Activated CD4-positive, alpha-beta T cell treated with anti-CD3 and anti-CD28 coated beads, Interleukin-2, Interleukin-6, amounts not matched to agents 100 ng/mL and 50 ng/mL, durations not matched to agents 16 hours and 8 hours (primary cell): ENCODE measurements around the gene TBC1D8.

Experiments used
- DNase-seq: peaks from one replicate; pipeline ENCODE4 v3.0.0-alpha.2; 2020

Gene TBC1D8

DNA sequence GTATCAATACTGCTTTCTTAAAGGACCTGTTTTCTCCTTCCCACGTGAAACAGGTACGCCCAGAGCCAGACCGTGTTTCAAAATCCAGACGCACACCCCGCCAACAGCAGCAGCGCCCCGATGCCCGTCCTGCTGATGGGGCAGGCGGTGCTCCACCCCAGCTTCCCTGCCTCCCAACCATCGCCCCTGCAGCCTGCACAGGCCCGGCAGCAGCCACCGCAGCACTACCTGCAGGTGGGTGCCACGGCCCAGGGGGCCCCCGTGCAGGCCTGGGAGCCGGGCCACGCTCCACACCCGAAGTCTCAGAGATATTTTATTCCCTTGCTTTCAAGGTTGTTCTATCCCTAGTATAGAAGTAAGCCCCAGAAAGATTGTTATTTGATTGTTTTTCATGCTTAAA, 157.9 kb downstream of the TBC1D8 start:
- no peak for DNase-seq

GRCh38 chr2:100992262-100992661, 158.9 kb downstream of the TBC1D8 start:
- DNase-seq, result no peak

GRCh38 chr2:100991404-100991773, 159.8 kb downstream of the TBC1D8 start:
- DNase-seq, result no peak

- no peak for DNase-seq
Observed at GRCh38 chr2:100990650-100991403, 160.4 kb downstream of the TBC1D8 start.

GRCh38 chr2:100990166-100990565, 161.0 kb downstream of the TBC1D8 start:
- DNase-seq, result no peak

DNA sequence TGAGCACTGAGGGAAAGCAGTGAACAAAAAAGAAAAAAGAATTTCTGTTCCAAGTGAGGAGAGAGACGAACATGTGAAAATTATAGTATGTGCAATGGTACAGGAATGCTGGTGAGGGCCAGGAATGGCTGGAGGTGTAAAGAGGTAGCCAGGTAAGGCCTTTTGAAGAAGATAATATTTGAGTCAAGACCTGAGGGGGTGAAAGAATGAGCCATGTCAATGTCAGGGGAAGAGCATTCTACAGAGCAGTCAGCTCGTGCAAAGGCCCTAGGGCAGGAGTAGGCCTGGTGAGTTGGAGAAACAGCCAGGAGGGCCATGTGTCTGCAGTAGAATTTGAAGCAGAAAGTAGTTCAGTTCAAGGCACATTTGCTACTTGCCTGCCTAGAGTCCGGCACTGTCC, 161.5 kb downstream of the TBC1D8 start:
- DNase-seq, result no peak

DNA sequence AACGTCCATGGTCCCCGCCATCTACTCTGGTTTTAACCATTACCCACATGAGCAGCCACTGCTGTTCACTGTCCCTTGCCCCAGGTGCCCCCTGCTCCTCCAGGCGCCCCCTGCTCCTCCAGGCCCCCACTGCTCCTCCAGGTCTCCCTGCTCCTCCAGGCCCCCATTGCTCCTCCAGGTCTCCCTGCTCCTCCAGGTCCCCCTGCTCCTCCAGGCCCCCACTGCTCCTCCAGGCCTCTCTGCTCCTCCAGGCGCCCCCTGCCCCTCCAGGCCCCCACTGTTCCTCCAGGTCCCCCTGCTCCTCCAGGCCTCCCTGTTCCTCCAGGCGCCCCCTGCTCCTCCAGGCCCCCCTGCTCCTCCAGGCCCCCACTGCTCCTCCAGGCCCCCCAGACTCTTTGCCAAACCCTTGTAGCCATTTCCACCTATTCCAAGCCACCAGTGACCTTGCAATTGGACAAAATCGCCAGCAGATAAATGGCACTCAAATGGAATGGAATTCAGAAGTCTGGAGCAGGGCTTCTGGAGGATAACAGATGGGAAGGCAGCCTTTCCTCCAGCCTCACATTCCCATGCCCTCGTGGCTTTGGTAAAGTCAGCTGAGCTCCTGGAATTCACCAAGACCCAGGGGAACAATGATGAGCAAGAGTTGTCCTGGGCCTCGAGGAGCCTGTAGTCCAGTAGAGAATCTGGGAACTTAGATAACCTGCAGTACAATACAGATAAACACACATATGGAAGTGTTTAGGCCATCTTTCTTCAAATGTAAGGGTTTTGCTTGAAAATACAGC, 162.4 kb downstream of the TBC1D8 start:
- DNase-seq, result no peak

DNA sequence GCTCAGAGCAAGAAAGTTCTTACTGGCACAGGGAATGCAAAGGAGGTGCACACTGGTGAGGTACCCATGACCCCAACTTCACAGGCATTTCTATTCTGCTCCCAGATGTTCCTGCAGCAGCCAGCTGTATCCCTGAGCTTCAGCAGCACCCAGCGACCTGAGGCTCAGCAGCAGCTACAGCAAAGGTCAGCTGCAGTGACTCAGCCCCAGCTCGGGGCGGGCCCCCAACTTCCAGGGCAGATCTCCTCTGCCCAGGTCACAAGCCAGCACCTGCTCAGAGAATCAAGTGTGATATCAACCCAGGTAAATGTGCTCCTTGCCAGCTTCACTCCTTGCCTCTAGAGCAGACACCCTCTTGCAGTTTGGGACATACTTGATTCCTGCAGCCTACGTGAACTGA, 163.2 kb downstream of the TBC1D8 start:
- DNase-seq, result no peak

- no peak for DNase-seq
Observed at GRCh38 chr2:100987536-100987935, 163.6 kb downstream of the TBC1D8 start.

- DNase-seq, result no peak
Observed at GRCh38 chr2:100986157-100986556, 165.0 kb downstream of the TBC1D8 start.

DNA sequence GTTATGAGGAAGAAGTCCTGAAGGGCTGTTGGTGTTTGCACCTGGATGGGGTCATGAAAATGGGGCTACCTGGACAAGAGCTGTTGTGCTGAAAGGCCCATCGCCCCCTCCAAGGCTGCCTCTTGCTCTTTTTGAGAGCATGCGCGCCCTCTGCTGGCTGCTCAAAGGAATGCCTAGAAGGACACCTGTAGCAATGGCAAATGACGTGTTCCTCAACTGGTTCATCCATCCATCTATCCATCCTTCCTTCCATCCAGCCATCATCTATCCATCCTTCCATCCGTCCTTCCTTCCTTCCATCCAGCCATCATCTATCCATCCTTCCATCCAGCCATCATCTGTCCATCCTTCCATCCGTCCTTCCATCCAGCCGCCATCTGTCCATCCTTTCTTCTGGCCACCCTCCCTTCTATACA, 166.3 kb downstream of the TBC1D8 start:
- DNase-seq, result peak; percentile 80

- DNase-seq, result no peak
Observed at GRCh38 chr2:100983684-100984310, 167.4 kb downstream of the TBC1D8 start.

DNA sequence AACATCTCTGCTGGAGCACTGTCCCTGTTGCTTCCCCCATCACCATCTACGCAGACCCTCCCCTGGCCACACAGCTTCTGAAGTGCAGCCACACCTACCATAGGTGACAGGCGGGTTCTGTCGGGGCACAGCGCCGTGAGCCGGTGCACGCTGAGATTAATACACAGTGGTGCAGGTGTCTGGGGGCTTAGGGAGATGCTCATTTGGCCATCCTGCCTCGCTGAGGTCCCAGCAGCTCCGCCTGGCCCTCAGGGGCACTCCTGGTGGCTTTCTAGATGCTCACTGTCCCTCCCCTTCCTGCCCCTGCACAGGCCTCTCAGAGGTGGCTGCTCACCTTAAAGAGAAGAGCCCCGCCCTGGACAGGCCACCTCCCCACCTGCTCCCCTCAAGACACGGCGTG, 168.0 kb downstream of the TBC1D8 start:
- DNase-seq, result no peak

GRCh38 chr2:100982431-100982861, 168.7 kb downstream of the TBC1D8 start:
- DNase-seq, result no peak

- DNase-seq, result no peak
Observed at GRCh38 chr2:100981011-100981410, 170.2 kb downstream of the TBC1D8 start.

- DNase-seq, result no peak
Observed at GRCh38 chr2:100980046-100980445, 171.1 kb downstream of the TBC1D8 start.

DNA sequence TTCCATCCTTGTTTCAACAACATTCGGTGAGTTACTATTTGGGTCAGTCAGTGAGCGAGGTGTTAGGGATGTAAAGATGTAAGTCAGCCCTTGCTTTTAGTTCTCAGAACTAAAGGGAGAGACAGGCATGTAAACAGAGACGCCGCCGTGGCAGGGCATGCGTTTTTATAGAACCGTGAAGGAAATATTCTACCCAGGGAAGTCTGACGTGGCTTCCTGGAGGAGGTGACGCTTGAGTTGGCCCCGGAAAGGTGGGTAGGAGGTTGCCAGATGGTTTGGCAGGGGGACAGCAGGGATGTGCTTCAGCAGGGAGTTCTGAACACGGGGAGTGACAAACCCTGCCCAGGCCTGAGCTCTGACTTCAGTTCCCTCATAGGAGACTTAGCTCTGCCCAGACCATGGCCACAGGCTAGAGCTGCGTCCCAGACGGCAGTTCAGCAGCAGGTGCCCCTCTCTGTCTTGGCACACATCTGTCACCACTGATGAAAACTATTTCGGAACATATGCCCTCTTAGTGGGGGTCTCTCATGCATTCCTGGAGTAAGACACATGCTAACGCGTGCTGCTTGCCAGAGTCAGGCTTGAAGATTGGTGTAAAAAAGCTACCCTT, 172.5 kb downstream of the TBC1D8 start:
- DNase-seq, result no peak

GRCh38 chr2:100977511-100977910, 173.7 kb downstream of the TBC1D8 start:
- no peak for DNase-seq

DNA sequence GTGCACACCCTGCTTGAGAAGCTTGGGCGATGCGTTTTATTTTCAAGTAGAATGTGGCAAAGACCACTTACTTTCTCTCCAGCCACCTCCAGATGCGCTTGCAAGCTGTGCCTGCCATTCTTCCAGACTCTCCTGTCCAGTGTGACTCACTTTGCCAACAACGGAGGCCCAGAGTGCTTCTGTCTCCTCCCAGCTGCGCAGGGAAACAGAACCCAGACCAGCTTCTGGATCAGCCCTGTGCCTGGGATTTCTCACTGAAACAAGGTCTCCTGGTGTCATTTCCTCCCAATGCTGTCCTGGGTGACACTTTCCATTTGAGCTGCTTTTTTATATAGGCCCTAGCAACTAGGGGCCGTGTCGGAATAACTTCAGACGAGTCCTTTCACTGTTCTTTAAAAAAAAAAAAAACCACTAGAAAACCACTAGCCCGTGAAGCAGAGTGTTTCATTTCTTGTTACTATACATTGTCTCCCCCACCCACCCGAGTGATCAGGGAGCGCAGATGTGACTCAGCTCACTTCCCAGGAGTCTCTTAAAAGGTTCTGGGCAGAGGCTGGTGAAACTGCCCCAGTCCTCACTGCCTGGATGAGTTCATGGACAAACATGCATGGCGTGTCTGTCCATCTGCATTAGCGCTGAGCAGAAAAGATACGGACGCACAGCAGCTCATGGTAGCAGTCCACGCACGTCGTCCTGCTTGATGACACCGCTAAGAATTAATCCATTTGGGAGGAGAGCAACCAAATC, 174.4 kb downstream of the TBC1D8 start:
- no peak for DNase-seq

DNA sequence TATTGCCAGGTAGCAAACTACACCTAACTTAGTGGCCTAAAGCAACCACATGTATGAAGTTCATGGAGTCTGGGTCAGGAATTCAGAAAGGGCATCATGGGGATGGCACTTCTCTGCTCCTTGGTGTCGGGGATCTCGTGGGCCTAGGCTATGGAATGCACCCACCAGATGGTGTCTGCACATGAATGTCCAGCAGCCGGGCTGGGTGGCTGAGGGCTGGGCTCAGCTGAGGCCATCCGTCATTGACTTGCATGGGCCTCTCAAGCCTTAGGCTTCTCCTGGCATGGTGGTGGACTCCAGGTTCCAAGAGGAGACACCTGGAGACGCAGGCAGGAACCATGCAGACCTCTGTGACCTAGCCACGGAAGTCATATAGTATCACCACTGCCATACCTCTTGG, 175.1 kb downstream of the TBC1D8 start:
- no peak for DNase-seq

- no peak for DNase-seq
Observed at GRCh38 chr2:100975521-100975785, 175.7 kb downstream of the TBC1D8 start.

GRCh38 chr2:100974712-100975520, 176.3 kb downstream of the TBC1D8 start:
- DNase-seq, result no peak
